ENCODE results near the gene EXOSC7. TPM values are rescaled to one million over a fixed set of nuclear protein-coding genes. Genes with fewer than 3 reads are reported as not detected.

EXOSC7 gene
- total RNA-seq, 4 donors from 2014 or later = 57.4 to 80.3 (median 60.9) TPM

DNA sequence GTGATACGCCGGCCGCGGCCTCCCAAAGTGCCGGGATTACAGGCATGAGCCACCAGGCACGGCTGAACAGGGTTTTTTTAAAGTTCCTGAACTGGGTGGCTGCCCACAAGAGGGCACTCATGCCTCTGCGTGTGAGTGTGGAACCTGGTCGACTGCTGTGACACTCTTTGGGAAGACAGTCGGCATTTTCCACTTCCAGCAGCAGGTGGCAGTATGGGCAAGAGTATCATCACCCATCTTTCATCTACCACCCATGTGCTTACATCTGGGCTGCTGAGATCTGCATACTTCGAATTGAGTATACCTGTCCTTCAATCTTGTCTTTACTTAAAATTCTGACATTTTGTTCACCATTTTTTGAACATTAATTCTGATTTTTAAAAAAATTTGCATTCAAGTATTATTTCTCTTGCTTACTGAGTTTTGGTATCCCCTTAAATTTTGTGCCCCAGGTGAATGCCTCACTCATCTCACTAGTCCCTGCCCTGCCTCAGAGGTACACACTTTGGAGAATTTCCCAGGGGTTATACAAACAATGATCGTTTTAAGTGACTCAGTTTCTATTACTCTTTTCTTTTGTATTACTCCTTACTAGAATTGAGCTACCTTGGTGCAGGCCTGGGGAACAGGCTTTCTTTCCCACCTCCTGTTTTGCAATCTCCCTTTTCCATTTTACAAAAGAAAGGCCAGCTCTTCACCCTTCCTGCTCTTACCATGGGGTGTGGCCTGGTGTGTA, 61.8 kb downstream of the EXOSC7 start:
- Histone ChIP-seq H3K27me3 (no peaks in the 10 kb centered on the region), H3K27ac (peak overlapping the region in 3 of 4 donors; percentile 13 to 53 (median 30)), H3K4me3 (no peak overlapping the region), H3K9me3 (no peaks in the 10 kb centered on the region), H3K4me1 (peaks cover 0 to 22% of the 10 kb centered on the region in 2 donors), H3K36me3 (no peaks in the 10 kb centered on the region)
- ATAC-seq (peak; percentile 88 to 91), DNase-seq (peak; percentile 87 to 93)
- intact Hi-C loops (cut with DNase I; ENCODE audit: low total_unique reads) = loop anchor here (1.0 to 10.0 kb wide), 6 partner anchors 17 to 627 kb away; no protein-coding TSS in a partner anchor
- in situ Hi-C loops (cut with MboI; ENCODE audit: low sequenced_read_pairs in 4 of 4) = loop anchor here (5.0 to 25.0 kb wide), 4 partner anchors 174 to 624 kb away; no protein-coding TSS in a partner anchor
- TF ChIP-seq, protein P1, sequence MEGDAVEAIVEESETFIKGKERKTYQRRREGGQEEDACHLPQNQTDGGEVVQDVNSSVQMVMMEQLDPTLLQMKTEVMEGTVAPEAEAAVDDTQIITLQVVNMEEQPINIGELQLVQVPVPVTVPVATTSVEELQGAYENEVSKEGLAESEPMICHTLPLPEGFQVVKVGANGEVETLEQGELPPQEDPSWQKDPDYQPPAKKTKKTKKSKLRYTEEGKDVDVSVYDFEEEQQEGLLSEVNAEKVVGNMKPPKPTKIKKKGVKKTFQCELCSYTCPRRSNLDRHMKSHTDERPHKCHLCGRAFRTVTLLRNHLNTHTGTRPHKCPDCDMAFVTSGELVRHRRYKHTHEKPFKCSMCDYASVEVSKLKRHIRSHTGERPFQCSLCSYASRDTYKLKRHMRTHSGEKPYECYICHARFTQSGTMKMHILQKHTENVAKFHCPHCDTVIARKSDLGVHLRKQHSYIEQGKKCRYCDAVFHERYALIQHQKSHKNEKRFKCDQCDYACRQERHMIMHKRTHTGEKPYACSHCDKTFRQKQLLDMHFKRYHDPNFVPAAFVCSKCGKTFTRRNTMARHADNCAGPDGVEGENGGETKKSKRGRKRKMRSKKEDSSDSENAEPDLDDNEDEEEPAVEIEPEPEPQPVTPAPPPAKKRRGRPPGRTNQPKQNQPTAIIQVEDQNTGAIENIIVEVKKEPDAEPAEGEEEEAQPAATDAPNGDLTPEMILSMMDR (IDR thresholded peaks at IDR 0.05 in 4 of 5, conservative IDR thresholded peaks at IDR 0.05 in 1 of 5) = peak; percentile 92 to 98 (median 93)
- no peak for TF ChIP-seq POLR2A (IDR thresholded peaks at IDR 0.05)

DNA sequence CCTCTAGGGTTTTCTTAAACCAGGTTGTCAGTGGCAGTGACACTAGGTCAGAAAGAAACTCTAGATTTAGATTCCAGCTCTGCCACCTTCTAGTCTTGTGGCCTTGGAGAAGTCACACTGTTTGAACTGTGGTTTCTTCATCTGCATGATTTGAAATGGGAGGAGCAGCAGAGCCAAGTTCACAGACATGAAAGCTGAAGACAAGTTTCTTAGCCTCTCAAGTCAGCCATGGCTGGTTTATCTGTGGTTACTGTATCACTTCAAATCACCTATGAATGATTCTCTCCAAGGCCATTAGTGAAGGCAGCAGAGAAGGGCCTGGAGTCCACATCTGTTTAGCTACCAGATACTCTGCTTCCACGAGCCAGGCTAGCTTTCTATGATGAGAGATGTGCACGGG, 65.6 kb downstream of the EXOSC7 start:
- H3K9me3 ChIP-seq = no peaks in the 10 kb centered on the region
- in situ Hi-C loops (cut with MboI; ENCODE audit: low sequenced_read_pairs in 4 of 4) = loop anchor here (5.0 to 25.0 kb wide), 7 partner anchors 161 to 621 kb away; no protein-coding TSS in a partner anchor
- intact Hi-C loops (cut with DNase I; ENCODE audit: low total_unique reads) = no loop called here
- H3K4me3 ChIP-seq = no peak overlapping the region
- DNase-seq (no peak), ATAC-seq (no peak)
- H3K27me3 ChIP-seq = no peaks in the 10 kb centered on the region
- TF ChIP-seq, protein P1 (IDR thresholded peaks at IDR 0.05 in 4 of 5, conservative IDR thresholded peaks at IDR 0.05 in 1 of 5) = no peak
- TF ChIP-seq POLR2A (IDR thresholded peaks at IDR 0.05) = no peak
- H3K4me1 ChIP-seq = peaks cover 0 to 18% of the 10 kb centered on the region in 2 donors
- no peaks in the 10 kb centered on the region for H3K36me3 ChIP-seq
- no peak overlapping the region for H3K27ac ChIP-seq

DNA sequence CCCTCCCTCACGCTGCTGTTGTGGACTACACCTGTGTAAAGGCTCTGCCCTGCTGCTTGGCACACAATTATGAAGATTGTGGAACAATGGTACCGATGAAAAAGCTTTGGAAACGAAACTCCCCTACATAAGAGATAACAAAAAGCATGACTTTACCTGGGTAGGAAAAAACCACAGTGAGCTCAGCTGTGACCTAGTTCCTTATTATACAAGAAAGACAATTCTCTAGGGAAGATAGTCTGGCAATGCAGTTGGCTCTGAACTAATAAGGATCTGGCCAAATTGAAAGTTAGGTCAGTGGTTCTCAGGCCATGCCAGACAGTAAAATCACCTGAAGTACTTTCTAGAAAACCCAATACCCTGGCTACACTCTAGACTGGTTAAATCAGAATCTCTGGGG, 66.1 kb downstream of the EXOSC7 start:
- in situ Hi-C loops (cut with MboI; ENCODE audit: low sequenced_read_pairs in 4 of 4) = loop anchor here (5.0 to 25.0 kb wide), 7 partner anchors 160 to 620 kb away; no protein-coding TSS in a partner anchor

DNA sequence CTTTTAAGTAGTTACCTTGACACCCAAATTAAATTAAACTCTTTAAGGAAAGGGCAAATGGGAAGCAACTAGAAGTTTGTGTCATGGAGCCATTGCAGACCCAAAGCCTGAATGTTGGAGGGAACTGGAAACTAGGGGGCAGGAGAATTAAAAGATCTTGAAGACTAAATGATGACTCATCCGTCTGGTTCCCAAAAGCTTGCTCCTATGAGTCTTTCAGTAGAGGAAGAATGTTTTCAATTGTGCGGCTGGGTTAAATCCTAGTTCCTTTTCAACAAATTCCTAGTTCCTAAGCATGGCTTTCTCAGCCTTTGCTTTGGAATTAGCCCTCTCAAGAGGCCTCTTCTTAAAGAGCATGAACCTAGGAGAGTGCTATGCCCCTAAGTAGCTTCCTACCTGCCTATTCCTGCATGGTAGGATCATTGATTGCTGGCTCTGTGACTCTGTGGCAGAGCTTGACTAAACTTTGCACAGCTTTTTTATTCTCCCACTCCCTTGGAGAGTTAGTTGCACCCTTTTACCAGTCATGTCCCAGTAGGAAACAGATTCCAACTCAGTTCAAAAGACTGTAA, 67.8 kb downstream of the EXOSC7 start:
- TF ChIP-seq, protein P1 (IDR thresholded peaks at IDR 0.05 in 4 of 5, conservative IDR thresholded peaks at IDR 0.05 in 1 of 5) = no peak
- no peak for TF ChIP-seq POLR2A (IDR thresholded peaks at IDR 0.05)
- no peak overlapping the region for H3K4me3 ChIP-seq
- in situ Hi-C loops (cut with MboI; ENCODE audit: low sequenced_read_pairs in 4 of 4) (loop anchor here (5.0 to 25.0 kb wide), 7 partner anchors 158 to 618 kb away; no protein-coding TSS in a partner anchor), intact Hi-C loops (cut with DNase I; ENCODE audit: low total_unique reads) (no loop called here)
- H3K36me3 ChIP-seq = no peaks in the 10 kb centered on the region
- no peak for DNase-seq
- no peaks in the 10 kb centered on the region for H3K27me3 ChIP-seq
- H3K27ac ChIP-seq = no peak overlapping the region
- peaks cover 0 to 18% of the 10 kb centered on the region in 2 donors for H3K4me1 ChIP-seq
- ATAC-seq = no peak
- H3K9me3 ChIP-seq = no peaks in the 10 kb centered on the region

More for the DNA sequence above, 66.1 kb downstream of the EXOSC7 start:
- no peak for TF ChIP-seq POLR2A (IDR thresholded peaks at IDR 0.05)
- TF ChIP-seq, protein P1 (IDR thresholded peaks at IDR 0.05 in 4 of 5, conservative IDR thresholded peaks at IDR 0.05 in 1 of 5) = no peak
- peaks cover 0 to 18% of the 10 kb centered on the region in 2 donors for H3K4me1 ChIP-seq
- intact Hi-C loops (cut with DNase I; ENCODE audit: low total_unique reads) = no loop called here
- ATAC-seq (no peak), DNase-seq (no peak)
- H3K4me3 ChIP-seq = no peak overlapping the region
- H3K9me3 ChIP-seq = no peaks in the 10 kb centered on the region
- no peak overlapping the region for H3K27ac ChIP-seq
- H3K27me3 ChIP-seq = no peaks in the 10 kb centered on the region
- no peaks in the 10 kb centered on the region for H3K36me3 ChIP-seq
